ENCODE data around the gene BOLA1.

DNA sequence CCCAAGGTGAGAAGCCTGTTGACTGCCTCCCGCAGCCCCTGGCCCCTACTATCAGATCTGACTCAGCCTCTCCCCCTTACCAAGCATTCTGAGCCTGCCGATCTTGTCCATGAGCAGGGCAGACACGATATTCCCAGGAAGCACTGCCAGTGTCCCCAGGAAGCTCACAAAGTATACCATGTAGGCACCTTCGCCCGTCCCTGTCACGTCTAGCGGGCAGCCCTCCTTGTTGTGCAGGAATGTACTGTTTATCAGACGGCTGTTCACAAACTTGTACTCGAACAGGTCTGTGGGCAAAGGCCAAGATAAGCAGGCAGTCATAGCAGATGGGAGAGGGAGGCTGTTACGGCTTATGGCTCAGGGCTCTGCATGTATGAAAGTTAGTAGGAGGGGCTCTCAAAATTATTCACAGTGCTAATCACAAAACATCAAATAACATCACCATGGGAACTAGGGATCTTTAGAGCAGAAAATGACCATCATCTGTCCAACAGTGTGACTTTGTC lies 7.3 kb downstream of the BOLA1 start:
- TF ChIP-seq MXI1 (IDR thresholded peaks at IDR 0.05; ENCODE audit: borderline replicate concordance, low read depth, low read length) (no peak), ZSCAN21 (CRISPR knock-in tag; IDR thresholded peaks at IDR 0.05; ENCODE audit: borderline replicate concordance) (no peak), SKIL (CRISPR knock-in tag; IDR thresholded peaks at IDR 0.05; ENCODE audit: borderline replicate concordance) (no peak), CHD4 (IDR thresholded peaks at IDR 0.05; ENCODE audit: borderline replicate concordance, low read length) (no peak), ARID2 (CRISPR knock-in tag; IDR thresholded peaks at IDR 0.05; ENCODE audit: borderline replicate concordance) (no peak)
- TF ChIP-seq, protein P1, sequence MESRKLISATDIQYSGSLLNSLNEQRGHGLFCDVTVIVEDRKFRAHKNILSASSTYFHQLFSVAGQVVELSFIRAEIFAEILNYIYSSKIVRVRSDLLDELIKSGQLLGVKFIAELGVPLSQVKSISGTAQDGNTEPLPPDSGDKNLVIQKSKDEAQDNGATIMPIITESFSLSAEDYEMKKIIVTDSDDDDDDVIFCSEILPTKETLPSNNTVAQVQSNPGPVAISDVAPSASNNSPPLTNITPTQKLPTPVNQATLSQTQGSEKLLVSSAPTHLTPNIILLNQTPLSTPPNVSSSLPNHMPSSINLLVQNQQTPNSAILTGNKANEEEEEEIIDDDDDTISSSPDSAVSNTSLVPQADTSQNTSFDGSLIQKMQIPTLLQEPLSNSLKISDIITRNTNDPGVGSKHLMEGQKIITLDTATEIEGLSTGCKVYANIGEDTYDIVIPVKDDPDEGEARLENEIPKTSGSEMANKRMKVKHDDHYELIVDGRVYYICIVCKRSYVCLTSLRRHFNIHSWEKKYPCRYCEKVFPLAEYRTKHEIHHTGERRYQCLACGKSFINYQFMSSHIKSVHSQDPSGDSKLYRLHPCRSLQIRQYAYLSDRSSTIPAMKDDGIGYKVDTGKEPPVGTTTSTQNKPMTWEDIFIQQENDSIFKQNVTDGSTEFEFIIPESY (CRISPR knock-in tag; IDR thresholded peaks at IDR 0.05) = no peak

All from HepG2 (cell line).